HG03060 (cell line): ENCODE measurements around the gene PRKG1.
"Not testable (repeated sequence)": the region's sequence is repeated elsewhere in the genome, so short reads cannot be mapped to it uniquely, and the experiment has no call there.

ENCODE experiments used
- ATAC-seq: cut with Tn5 transposase; IDR thresholded peaks from one replicate; pipeline ENCODE4 v1.9.1; 2021; ENCODE audit warnings: low read depth, moderate number of reproducible peaks; ENCODE audit not compliant: unreplicated experiment

PRKG1 gene

GRCh38 chr10:51257511-51258248, 183.4 kb downstream of the PRKG1 start:
- ATAC-seq: no peak

- ATAC-seq: no peak
These were observed 186.1 kb downstream of the PRKG1 start for GRCh38 chr10:51260376-51260775.

- ATAC-seq: no peak
These were observed 192.2 kb downstream of the PRKG1 start for GRCh38 chr10:51266496-51266895.

- ATAC-seq: not testable (repeated sequence)
These were observed 193.8 kb downstream of the PRKG1 start for GRCh38 chr10:51267980-51268570.

- ATAC-seq: no peak
These were observed 195.5 kb downstream of the PRKG1 start for GRCh38 chr10:51269821-51270220.

GRCh38 chr10:51270936-51271530, 196.7 kb downstream of the PRKG1 start:
- ATAC-seq: no peak

GRCh38 chr10:51272099-51272498, 197.8 kb downstream of the PRKG1 start:
- ATAC-seq: not testable (repeated sequence)

- no peak for ATAC-seq
These were observed 198.3 kb downstream of the PRKG1 start for GRCh38 chr10:51272555-51272954.

GRCh38 chr10:51273574-51273973, 199.3 kb downstream of the PRKG1 start:
- no peak for ATAC-seq

GRCh38 chr10:51276097-51276496, 201.8 kb downstream of the PRKG1 start:
- ATAC-seq: not testable (repeated sequence)

GRCh38 chr10:51281387-51281786, 207.1 kb downstream of the PRKG1 start:
- ATAC-seq: not testable (repeated sequence)

- no peak for ATAC-seq
These were observed 211.3 kb downstream of the PRKG1 start for GRCh38 chr10:51285601-51286000.

- no peak for ATAC-seq
These were observed 214.2 kb downstream of the PRKG1 start for GRCh38 chr10:51288511-51288910.

GRCh38 chr10:51289519-51289918, 215.2 kb downstream of the PRKG1 start:
- no peak for ATAC-seq

GRCh38 chr10:51291961-51292360, 217.7 kb downstream of the PRKG1 start:
- ATAC-seq: no peak

GRCh38 chr10:51297438-51297837, 223.2 kb downstream of the PRKG1 start:
- ATAC-seq: no peak

GRCh38 chr10:51300617-51301304, 226.5 kb downstream of the PRKG1 start:
- no peak for ATAC-seq

- no peak for ATAC-seq
These were observed 227.4 kb downstream of the PRKG1 start for GRCh38 chr10:51301644-51302043.

GRCh38 chr10:51302316-51302715, 228.0 kb downstream of the PRKG1 start:
- no peak for ATAC-seq

- no peak for ATAC-seq
These were observed 233.8 kb downstream of the PRKG1 start for GRCh38 chr10:51308116-51308515.

GRCh38 chr10:51311228-51311627, 236.9 kb downstream of the PRKG1 start:
- no peak for ATAC-seq
